Activated CD8-positive, alpha-beta memory T cell treated with anti-CD3 and anti-CD28 coated beads for 24 hours (primary cell): ENCODE results near the gene SFXN4.
"Not testable (repeated sequence)": the region's sequence is repeated elsewhere in the genome, so short reads cannot be mapped to it uniquely, and the experiment has no call there.

Experiments used
- DNase-seq: peaks from one replicate; pipeline ENCODE4 v3.0.0-alpha.2; 2020

Gene SFXN4

GRCh38 chr10:119103903-119104653, 61.4 kb downstream of the SFXN4 start, which contains the start of gene DENND10:
Gene DENND10 (plus strand): TSS chr10:119104113. CDS start chr10:119104143, 30 bp downstream.
- peak; percentile 88 for DNase-seq

- DNase-seq: no peak
Measured at GRCh38 chr10:119103241-119103902, 62.1 kb downstream of the SFXN4 start.

- no peak for DNase-seq
Measured at GRCh38 chr10:119101366-119102098, 64.0 kb downstream of the SFXN4 start.

- no peak for DNase-seq
Measured at GRCh38 chr10:119100434-119101238, 64.9 kb downstream of the SFXN4 start.

GRCh38 chr10:119098576-119098975, 66.9 kb downstream of the SFXN4 start:
- no peak for DNase-seq

GRCh38 chr10:119096641-119097415, 68.7 kb downstream of the SFXN4 start:
- DNase-seq: not testable (repeated sequence)

GRCh38 chr10:119095640-119096039, 69.9 kb downstream of the SFXN4 start:
- no peak for DNase-seq

- DNase-seq: peak; percentile 53
Measured at GRCh38 chr10:119090968-119091367, 74.5 kb downstream of the SFXN4 start.
